Stimulated activated naive CD8-positive, alpha-beta T cell treated with anti-CD3 and anti-CD28 coated beads, Interleukin-15, amount 100 ng/mL, for 72 hours (primary cell): Measurements from ENCODE around the gene CAMTA1.
A peak's percentile ranks its signal among the peaks of the same experiment; 100 is the strongest.

ENCODE experiments used
- ATAC-seq: fragments of 150-1000 bp; cut with Tn5 transposase; 2 replicates; pipeline ENCODE4 v1.10.0; 2021; ENCODE audit warnings: mild to moderate bottlenecking, moderate library complexity
- DNase-seq, 2 donors: peaks; one replicate each; pipeline ENCODE4 v3.0.0; 2021 to 2022
- H3K27ac Mint-ChIP-seq, 2 donors: one replicate each; pipeline ENCODE4 v1.8.0; 2022; ENCODE audit warnings: mild to moderate bottlenecking in 2 of 2, mixed read lengths in 2 of 2, moderate library complexity in 2 of 2
- H3K27me3 Mint-ChIP-seq: one replicate; pipeline ENCODE4 v1.8.0; 2022; ENCODE audit warnings: mixed read lengths
- H3K4me1 Mint-ChIP-seq: one replicate; pipeline ENCODE4 v1.8.0; 2022; ENCODE audit warnings: mild to moderate bottlenecking, mixed read lengths
- H3K4me3 Mint-ChIP-seq, 2 donors: one replicate each; pipeline ENCODE4 v1.8.0; 2022; ENCODE audit warnings: mild to moderate bottlenecking in 2 of 2, mixed read lengths in 2 of 2, moderate library complexity in 1 of 2
- H3K9me3 Mint-ChIP-seq, 2 donors: one replicate each; pipeline ENCODE4 v1.8.0; 2022; ENCODE audit warnings: mixed read lengths in 2 of 2

The CAMTA1 gene

DNA sequence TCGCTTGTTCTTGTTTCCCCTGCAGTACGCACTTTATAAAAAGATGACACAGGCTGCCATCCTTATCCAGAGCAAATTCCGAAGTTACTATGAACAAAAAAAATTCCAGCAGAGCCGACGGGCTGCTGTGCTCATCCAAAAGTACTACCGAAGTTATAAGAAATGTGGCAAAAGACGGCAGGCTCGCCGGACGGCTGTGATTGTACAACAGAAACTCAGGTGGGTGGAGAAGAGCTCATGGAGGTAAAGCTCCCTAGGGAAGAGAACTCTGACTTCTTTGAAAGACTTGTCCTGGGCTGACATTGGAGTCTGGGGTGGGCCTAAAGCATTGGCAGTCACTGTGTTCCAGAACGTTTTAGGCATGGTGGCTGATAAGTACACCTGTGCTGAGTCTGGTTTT, 965.9 kb downstream of the CAMTA1 start:
- no peak for ATAC-seq
- Mint-ChIP-seq H3K4me1 (peaks cover 19% of the 10 kb centered on the region), H3K9me3 (no peaks in the 10 kb centered on the region), H3K4me3 (no peak overlapping the region), H3K27me3 (peaks cover 10% of the 10 kb centered on the region), H3K27ac (no peak overlapping the region)
- DNase-seq: no peak

DNA sequence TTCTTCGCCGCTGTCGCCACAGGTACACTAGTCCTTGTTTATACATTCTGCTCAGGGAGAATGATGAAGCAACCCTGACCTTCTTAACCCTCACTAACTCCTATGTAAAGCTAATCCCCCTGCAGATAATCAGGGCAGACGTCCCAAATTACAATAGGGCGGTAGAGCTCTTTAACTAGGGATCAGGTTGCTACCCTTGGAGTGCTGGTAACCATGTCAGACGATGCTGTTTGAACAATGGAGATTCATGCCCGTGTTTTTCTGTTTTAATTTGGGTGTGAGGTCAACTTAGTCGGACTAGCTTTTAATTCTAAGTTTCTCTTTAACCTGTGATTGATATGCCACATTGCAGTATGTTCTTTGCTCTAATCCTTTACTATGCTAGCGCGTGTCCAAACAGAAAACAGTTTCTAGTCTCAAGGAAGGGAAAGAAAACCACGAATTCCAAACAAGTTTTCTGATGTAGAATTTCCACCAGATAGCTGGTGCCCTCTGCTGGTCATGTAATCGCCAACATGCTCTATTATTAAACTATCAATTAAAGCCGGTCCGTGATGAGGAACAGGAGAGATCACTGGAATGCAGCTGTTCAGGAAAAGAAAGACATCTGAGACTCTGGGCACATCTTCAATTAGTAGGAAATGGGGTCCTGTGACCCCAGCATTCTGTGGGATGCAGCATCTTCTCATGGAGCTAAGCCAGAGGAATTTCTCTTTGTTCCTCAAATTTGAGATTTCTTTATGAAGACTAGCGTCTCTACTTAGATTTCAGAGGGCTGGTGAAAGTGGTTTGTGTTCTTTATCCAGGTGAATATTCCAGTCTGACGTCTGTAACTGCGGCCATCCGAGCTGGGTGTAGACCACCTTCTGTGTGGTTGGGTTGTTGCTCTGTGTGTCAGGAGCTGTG, 967.5 kb downstream of the CAMTA1 start:
- H3K9me3 Mint-ChIP-seq: no peaks in the 10 kb centered on the region
- peak overlapping the region; percentile 56 to 67 for H3K4me3 Mint-ChIP-seq
- ATAC-seq (no peak), DNase-seq (peak; percentile 15 to 23)
- peaks cover 10% of the 10 kb centered on the region for H3K27me3 Mint-ChIP-seq
- peaks cover 19% of the 10 kb centered on the region for H3K4me1 Mint-ChIP-seq
- no peak overlapping the region for H3K27ac Mint-ChIP-seq

DNA sequence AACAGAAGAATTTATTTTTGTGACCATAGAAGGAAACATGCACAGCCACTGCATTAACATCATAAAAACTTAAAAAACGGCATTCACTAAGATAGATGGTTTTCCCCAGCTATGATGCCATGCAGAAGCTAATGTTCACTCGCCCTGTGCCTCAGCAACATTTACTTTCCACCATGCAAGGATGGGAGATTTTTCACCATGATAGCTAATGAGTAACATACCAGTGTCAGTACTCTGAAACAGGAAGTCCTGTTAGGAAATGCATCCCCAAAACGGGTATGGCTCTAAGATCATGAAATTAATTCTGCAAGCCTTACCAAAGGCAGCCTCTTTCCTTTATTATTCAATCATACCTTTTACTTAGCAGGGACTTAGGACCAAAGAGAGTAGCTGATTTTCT, 968.4 kb downstream of the CAMTA1 start:
- DNase-seq (no peak), ATAC-seq (no peak)
- Mint-ChIP-seq H3K9me3 (no peaks in the 10 kb centered on the region), H3K27me3 (peaks cover 10% of the 10 kb centered on the region), H3K4me1 (peaks cover 19% of the 10 kb centered on the region), H3K4me3 (no peak overlapping the region), H3K27ac (no peak overlapping the region)

DNA sequence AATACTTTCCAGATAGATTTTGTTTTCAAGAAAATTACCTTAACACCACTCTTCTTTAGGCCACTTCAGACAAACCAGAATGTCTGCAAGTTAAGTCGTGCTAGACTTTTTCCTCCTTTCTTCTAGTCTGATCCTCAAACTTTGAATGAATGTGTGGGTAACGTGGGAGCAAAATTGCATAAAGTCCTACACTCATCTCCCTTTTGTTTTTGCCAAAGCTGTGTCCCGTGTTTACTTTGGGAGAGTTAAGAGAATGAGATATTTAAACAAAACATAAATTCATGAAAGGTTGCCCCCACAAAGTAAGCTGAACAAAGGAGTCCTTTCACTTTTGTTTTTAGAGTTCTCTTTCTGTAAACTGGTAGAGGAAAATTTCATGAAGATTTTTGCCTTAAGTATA, 969.0 kb downstream of the CAMTA1 start:
- peak overlapping the region in 1 of 2 donors; percentile 24 for H3K27ac Mint-ChIP-seq
- H3K9me3 Mint-ChIP-seq: no peaks in the 10 kb centered on the region
- DNase-seq (no peak), ATAC-seq (no peak)
- peak overlapping the region in 1 of 2 donors; percentile 63 for H3K4me3 Mint-ChIP-seq
- peaks cover 10% of the 10 kb centered on the region for H3K27me3 Mint-ChIP-seq
- peaks cover 19% of the 10 kb centered on the region for H3K4me1 Mint-ChIP-seq

DNA sequence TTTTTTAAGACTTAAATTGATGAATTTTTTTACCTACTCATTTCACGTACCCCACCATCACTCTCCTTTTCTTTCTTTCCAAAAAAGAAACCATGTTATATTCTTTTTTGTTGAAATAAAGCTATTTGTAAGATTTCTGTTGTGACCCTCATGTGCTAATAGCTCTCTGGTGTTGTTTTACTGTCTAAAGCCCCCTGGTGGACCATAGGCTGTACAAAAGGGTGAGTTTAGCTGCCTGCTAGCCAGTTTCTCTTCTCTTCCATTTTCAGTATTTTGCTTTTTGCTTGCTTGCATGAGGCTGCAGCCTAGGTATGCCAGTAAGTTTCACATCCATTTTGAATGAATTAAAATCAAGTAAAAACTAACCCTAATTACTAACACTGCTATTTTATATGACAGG, 970.2 kb downstream of the CAMTA1 start:
- no peak overlapping the region for H3K4me3 Mint-ChIP-seq
- no peak overlapping the region for H3K27ac Mint-ChIP-seq
- no peak for DNase-seq
- H3K4me1 Mint-ChIP-seq: peaks cover 19% of the 10 kb centered on the region
- ATAC-seq: no peak
- H3K9me3 Mint-ChIP-seq: no peaks in the 10 kb centered on the region
- peaks cover 10% of the 10 kb centered on the region for H3K27me3 Mint-ChIP-seq

DNA sequence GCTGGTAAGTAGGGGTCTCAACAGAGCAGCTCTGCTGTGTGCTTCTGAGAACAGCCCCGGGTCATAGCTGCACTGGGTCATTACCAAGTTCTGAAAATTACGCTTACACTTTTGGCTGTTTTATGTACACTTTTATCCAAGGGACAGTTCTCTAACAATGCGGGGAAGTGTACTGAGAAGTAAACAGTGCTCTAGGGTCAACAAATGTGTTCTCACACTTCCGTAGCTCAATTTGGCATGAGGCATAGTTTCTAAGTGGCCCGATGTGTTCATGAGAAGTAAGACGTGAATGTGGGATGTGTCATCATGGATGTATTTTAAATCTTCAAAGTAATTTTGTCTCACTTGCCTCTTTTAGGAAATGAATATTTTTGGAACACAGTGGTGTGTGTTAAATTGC, 975.0 kb downstream of the CAMTA1 start:
- ATAC-seq (no peak), DNase-seq (no peak)
- no peaks in the 10 kb centered on the region for H3K9me3 Mint-ChIP-seq
- H3K27me3 Mint-ChIP-seq: no peaks in the 10 kb centered on the region
- no peak overlapping the region for H3K27ac Mint-ChIP-seq
- H3K4me1 Mint-ChIP-seq: no peaks in the 10 kb centered on the region
- H3K4me3 Mint-ChIP-seq: no peak overlapping the region

DNA sequence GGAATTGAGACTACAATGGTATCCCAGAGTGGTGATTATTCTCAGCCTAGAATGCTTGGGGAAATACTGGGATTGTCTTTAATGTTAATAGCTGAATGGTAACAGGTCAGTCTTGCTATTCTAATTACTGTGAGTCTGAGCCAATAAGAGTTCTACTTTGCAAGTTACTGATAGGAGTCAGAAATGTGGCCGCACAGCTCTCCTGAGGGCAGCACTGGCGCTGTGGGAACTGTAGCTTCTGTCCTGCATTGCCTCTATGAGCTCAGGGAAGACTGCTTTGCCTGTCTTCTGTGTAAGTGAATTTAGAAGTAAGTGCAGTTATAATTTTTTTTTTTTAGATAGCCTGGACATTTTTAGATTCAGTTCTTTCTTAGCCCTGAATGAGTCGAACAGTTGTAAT, 975.8 kb downstream of the CAMTA1 start:
- ATAC-seq (no peak), DNase-seq (no peak)
- H3K4me3 Mint-ChIP-seq: no peak overlapping the region
- H3K27ac Mint-ChIP-seq: no peak overlapping the region
- no peaks in the 10 kb centered on the region for H3K9me3 Mint-ChIP-seq
- peaks cover under 1% of the 10 kb centered on the region for H3K27me3 Mint-ChIP-seq
- H3K4me1 Mint-ChIP-seq: no peaks in the 10 kb centered on the region

DNA sequence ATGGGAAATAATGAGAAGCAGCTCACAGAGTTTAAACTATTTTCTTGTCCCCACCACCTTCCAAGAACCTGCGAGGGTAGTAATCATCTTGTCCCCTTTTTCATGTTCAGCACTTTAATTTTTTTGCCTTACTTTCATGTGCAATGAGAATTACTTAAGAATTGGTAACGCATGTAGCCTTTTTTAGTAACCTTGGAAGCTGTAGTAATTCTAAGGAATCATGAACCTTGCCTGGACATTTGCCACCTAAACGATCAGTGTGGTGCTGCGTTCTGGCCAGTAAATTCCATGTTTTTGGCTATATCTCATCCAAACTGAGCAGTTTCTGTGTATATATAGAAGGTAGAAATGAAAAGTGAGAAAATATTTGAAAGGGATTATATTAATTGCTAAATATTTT, 981.9 kb downstream of the CAMTA1 start:
- Mint-ChIP-seq H3K4me3 (no peak overlapping the region), H3K27me3 (peaks cover 23% of the 10 kb centered on the region)
- no peak for DNase-seq

DNA sequence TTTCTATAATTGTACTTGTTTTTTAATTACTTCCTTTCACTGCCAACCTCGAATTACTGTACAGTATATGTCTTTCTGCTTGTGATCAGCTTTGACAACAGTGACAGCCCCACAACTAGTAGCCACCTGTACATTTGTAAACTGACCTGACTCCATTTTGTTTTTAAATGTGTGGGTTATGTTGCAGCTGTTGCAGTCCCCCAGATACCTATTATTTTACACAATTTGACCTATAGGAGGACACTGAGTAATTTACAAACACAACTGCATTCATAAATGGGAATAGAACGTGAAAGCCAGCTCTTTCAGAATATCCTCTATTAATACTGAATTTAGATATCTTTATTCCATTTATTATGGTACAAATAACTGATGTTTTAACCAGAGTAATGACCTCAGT, 983.3 kb downstream of the CAMTA1 start:
- H3K27me3 Mint-ChIP-seq: peaks cover 23% of the 10 kb centered on the region
- no peak overlapping the region for H3K4me3 Mint-ChIP-seq
- DNase-seq (no peak), ATAC-seq (no peak)
- H3K27ac Mint-ChIP-seq: no peak overlapping the region
- peaks cover 28% of the 10 kb centered on the region for H3K4me1 Mint-ChIP-seq
- H3K9me3 Mint-ChIP-seq: no peaks in the 10 kb centered on the region

More for the DNA sequence above, 981.9 kb downstream of the CAMTA1 start:
- ATAC-seq: no peak
- Mint-ChIP-seq H3K9me3 (no peaks in the 10 kb centered on the region), H3K27ac (no peak overlapping the region), H3K4me1 (peaks cover 17% of the 10 kb centered on the region)

DNA sequence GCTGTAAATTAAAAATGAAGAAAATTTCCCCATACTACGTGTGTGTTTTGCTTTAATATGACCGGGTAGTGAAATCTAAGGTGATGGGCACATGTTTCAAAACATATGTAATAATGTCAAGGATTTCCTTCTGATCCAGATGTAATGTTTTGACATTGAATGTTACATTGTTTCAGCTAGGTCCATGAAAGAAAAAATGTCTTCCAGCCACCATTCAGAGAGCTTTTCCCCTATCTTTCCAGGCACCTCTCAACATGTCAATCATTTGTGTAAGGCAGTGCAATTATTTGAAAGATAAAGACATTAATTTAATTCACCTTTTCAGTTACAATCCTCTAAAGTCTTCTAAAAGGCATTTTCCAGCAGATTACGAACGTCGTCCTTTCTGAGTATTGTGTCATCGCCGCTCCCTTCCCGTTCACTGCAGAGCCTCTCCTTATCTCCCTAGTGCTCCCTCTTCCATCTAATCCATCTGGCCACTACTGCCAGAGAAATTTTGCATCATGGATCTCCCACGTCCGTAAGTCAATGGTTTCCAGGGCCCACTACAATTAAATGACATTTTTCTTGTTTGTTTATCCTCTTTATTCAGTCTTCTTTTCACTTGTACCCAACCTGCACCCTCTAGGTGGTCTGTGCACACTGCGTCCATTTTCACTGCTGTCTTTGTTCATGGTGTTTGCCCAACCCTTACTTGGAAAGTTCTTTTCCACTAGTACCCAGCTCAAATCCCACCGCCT, 984.6 kb downstream of the CAMTA1 start:
- H3K27ac Mint-ChIP-seq: no peak overlapping the region
- no peak overlapping the region for H3K4me3 Mint-ChIP-seq
- H3K9me3 Mint-ChIP-seq: no peaks in the 10 kb centered on the region
- ATAC-seq (no peak), DNase-seq (no peak)
- peaks cover 31% of the 10 kb centered on the region for H3K4me1 Mint-ChIP-seq
- peaks cover 23% of the 10 kb centered on the region for H3K27me3 Mint-ChIP-seq

DNA sequence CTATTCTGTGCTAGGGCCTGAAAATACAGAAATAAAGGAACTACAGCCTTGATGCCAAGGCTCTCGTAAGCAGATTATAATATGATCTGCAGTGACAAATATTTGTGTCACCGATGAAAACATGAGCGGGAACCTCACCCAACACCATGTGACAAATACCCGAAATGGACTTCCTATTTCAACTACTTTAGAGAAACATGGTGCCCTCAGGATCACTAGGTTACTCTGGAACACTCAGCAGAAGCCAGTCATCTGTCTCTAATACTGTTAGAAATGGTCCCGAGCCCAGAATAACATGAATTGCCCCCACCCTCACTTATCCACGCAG, 985.4 kb downstream of the CAMTA1 start:
- no peak for DNase-seq
- H3K9me3 Mint-ChIP-seq: no peaks in the 10 kb centered on the region

DNA sequence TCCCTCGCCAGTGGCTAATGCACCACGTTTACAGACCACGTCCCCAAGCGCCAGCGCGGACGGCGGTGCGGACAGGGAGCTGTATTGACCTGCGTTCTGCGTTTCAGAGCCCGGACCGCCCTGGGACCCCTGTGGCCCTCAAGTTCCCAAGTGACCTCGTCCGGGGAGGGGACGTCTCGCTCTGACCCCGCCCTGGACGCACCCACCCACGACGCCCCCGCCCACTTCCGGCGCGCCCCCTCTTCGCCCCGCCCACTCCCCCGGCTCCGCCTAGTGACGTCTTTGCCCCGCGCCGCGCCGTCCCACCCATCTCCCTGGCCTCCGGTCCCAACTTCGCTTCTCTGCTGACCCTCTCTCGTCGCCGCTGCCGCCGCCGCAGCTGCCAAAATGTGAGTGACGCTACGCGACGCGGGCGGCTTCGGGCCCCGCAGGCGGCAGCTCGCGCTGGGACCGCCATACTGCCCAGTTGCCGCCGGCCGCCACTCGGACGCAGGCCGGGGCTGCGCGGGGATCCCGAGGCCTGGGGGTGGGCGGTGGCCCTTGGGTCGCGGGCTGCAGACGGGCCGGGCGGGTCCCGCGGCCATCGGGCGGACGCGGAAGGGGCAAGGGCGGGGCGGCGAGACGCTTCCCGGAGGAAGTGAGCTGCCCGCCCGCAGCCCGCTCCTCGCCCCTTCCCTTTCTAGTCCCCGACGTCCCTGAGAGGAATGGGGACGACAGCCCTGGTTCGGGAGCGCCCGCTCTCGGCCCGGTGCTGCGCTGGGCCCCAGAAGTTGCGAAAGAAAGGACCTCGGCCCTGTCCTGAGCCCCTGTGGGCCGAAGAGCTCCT, 986.0 kb downstream of the CAMTA1 start, which contains the start of gene VAMP3:
Gene VAMP3, plus strand, starts transcription at position 300 of the 826 bp plus-strand sequence. Its CDS starts 88 bp downstream, at position 388.
- Mint-ChIP-seq H3K9me3 (no peaks in the 10 kb centered on the region), H3K27ac (peak within 1 kb of the TSS; percentile 91 to 93), H3K4me1 (peaks cover 31% of the 10 kb centered on the region), H3K27me3 (peaks cover 22% of the 10 kb centered on the region), H3K4me3 (peak within 1 kb of the TSS; percentile 93 to 98)
- DNase-seq (peak; percentile 82 to 84), ATAC-seq (peak; percentile 97)

More for the DNA sequence above, 985.4 kb downstream of the CAMTA1 start:
- Mint-ChIP-seq H3K27ac (no peak overlapping the region), H3K4me1 (peaks cover 31% of the 10 kb centered on the region), H3K4me3 (peak overlapping the region; percentile 93 to 98), H3K27me3 (peaks cover 23% of the 10 kb centered on the region)
- ATAC-seq: peak; percentile 57

DNA sequence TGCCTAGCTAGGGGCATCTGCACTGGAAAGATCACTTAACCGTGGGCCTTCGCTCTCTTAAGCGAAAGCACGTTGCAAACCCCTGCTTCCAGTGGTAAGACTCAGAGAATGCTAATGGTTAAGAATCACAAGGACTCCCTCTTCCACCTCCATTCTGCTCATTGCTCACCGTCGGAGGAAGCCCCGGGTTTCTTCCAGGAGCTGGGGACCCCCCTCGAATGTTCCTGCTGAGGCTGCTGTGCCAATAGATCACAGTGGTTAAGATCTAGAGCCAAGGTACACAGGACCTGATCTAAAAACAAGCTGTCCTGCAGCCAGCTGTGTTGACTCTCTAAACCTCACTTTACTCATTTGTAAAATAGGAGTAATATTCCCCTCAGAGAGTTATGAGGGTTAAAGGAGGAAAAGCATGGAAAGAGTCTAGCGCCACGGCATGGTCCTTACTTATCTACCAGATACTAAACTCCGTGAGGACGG, 986.6 kb downstream of the CAMTA1 start:
- ATAC-seq: peak; percentile 13
- no peak for DNase-seq
- peaks cover 31% of the 10 kb centered on the region for H3K4me1 Mint-ChIP-seq
- H3K4me3 Mint-ChIP-seq: peak overlapping the region; percentile 93 to 98
- no peaks in the 10 kb centered on the region for H3K9me3 Mint-ChIP-seq
- H3K27me3 Mint-ChIP-seq: peaks cover 15% of the 10 kb centered on the region
- H3K27ac Mint-ChIP-seq: peak overlapping the region; percentile 89 to 93

DNA sequence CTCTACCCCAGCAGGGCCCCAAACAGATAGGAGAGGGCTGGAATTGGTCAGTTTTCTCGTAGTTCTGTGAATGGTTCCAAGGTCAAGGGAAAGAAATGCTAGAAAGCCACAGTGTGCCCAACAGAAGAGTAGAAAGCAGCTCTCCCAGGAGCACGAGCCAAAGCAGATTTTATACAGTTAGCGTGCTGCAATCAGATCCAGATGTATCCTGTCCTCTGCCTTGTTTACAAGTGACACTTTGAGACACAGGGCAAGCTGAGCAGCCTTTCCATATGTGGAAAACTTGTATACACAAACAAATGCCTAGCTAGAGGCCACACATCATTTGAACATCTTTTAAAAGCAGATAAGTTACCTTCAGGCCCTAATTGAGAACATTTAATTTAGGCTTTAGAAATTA, 992.3 kb downstream of the CAMTA1 start:
- Mint-ChIP-seq H3K27me3 (no peaks in the 10 kb centered on the region), H3K27ac (no peak overlapping the region), H3K4me1 (peaks cover 26% of the 10 kb centered on the region), H3K4me3 (no peak overlapping the region), H3K9me3 (no peaks in the 10 kb centered on the region)
- no peak for DNase-seq
- ATAC-seq: no peak

DNA sequence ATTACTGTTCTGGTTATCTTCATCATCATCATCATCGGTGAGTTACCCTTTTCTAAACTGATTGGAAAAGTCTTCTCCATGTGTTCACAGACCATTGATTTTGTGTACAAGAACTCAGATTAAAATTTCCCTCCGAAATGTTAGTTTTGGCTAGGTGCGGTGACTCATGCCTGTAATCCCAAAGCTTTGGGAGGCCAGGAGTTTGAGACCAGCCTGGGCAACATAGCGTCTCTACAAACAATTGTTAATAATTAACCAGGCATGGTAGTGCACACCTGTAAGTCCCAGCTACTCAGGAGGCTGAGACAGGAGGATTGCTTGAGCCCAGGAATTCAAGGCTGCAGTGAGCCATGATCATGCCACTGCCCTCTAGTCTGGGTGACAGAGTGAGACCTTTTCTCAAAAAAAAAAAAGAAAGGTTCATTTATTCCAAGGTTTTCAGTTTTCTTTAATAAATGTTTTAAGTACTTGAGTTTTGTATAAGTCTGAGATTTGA, 992.9 kb downstream of the CAMTA1 start:
- Mint-ChIP-seq H3K9me3 (no peaks in the 10 kb centered on the region), H3K4me1 (peaks cover 26% of the 10 kb centered on the region), H3K27me3 (no peaks in the 10 kb centered on the region), H3K4me3 (no peak overlapping the region), H3K27ac (no peak overlapping the region)
- ATAC-seq (no peak), DNase-seq (no peak)
